Measurements from ENCODE around the gene F2RL2.

The F2RL2 gene

GRCh38 chr5:76622973-76623596, at the start of gene F2RL2:
Gene F2RL2 (minus strand): TSS chr5:76623403. CDS start chr5:76623230, 173 bp downstream.
- peaks cover 0 to 6% of the 10 kb centered on the region in 2 donors for H3K27me3 Mint-ChIP-seq

GRCh38 chr5:76672242-76672641, 49.0 kb upstream of the F2RL2 start:
- peaks cover 11 to 13% of the 10 kb centered on the region in 2 donors for H3K36me3 Mint-ChIP-seq

More at GRCh38 chr5:76622973-76623596, at the start of gene F2RL2:
- no peak within 1 kb of the TSS for H3K4me3 Mint-ChIP-seq
- DNase-seq (no peak), ATAC-seq (replicated peaks) (no peak)
- peaks cover 0 to 6% of the 10 kb centered on the region in 2 donors for H3K36me3 Mint-ChIP-seq
- no peak within 1 kb of the TSS for H3K27ac Mint-ChIP-seq
- peaks cover 0 to 1% of the 10 kb centered on the region in 2 donors for H3K9me3 Mint-ChIP-seq
- H3K4me1 Mint-ChIP-seq: peaks cover 2 to 21% of the 10 kb centered on the region in 2 donors

GRCh38 chr5:76670508-76670907, 47.3 kb upstream of the F2RL2 start:
- Mint-ChIP-seq H3K4me3 (no peak overlapping the region), H3K27me3 (no peaks in the 10 kb centered on the region), H3K4me1 (no peaks in the 10 kb centered on the region), H3K9me3 (no peaks in the 10 kb centered on the region), H3K36me3 (peaks cover 10 to 11% of the 10 kb centered on the region in 2 donors), H3K27ac (no peak overlapping the region)
- no peak for ATAC-seq (replicated peaks)
- no peak for DNase-seq

More at GRCh38 chr5:76672242-76672641, 49.0 kb upstream of the F2RL2 start:
- DNase-seq (no peak), ATAC-seq (replicated peaks) (no peak)
- Mint-ChIP-seq H3K4me1 (no peaks in the 10 kb centered on the region), H3K4me3 (no peak overlapping the region), H3K27ac (no peak overlapping the region), H3K27me3 (no peaks in the 10 kb centered on the region), H3K9me3 (no peaks in the 10 kb centered on the region)

GRCh38 chr5:76669245-76669644, 46.0 kb upstream of the F2RL2 start:
- Mint-ChIP-seq H3K9me3 (no peaks in the 10 kb centered on the region), H3K27ac (no peak overlapping the region), H3K27me3 (no peaks in the 10 kb centered on the region)

GRCh38 chr5:76667495-76667894, 44.3 kb upstream of the F2RL2 start:
- H3K9me3 Mint-ChIP-seq: no peaks in the 10 kb centered on the region
- no peak overlapping the region for H3K4me3 Mint-ChIP-seq
- H3K36me3 Mint-ChIP-seq: peaks cover 10 to 11% of the 10 kb centered on the region in 2 donors
- H3K27ac Mint-ChIP-seq: no peak overlapping the region
- no peaks in the 10 kb centered on the region for H3K4me1 Mint-ChIP-seq
- no peaks in the 10 kb centered on the region for H3K27me3 Mint-ChIP-seq
- no peak for ATAC-seq (replicated peaks)
- no peak for DNase-seq

More at GRCh38 chr5:76669245-76669644, 46.0 kb upstream of the F2RL2 start:
- peaks cover 10 to 11% of the 10 kb centered on the region in 2 donors for H3K36me3 Mint-ChIP-seq
- H3K4me3 Mint-ChIP-seq: no peak overlapping the region
- no peak for DNase-seq
- no peaks in the 10 kb centered on the region for H3K4me1 Mint-ChIP-seq
- ATAC-seq (replicated peaks): no peak

- Mint-ChIP-seq H3K36me3 (no peaks in the 10 kb centered on the region), H3K27me3 (no peaks in the 10 kb centered on the region), H3K27ac (no peak overlapping the region), H3K9me3 (no peaks in the 10 kb centered on the region), H3K4me1 (no peaks in the 10 kb centered on the region), H3K4me3 (no peak overlapping the region)
- ATAC-seq (replicated peaks) (no peak), DNase-seq (no peak)
Measured at GRCh38 chr5:76664079-76664478, 40.9 kb upstream of the F2RL2 start.

- ATAC-seq (replicated peaks): no peak
- no peak overlapping the region for H3K4me3 Mint-ChIP-seq
- H3K27me3 Mint-ChIP-seq: no peaks in the 10 kb centered on the region
- no peak overlapping the region for H3K27ac Mint-ChIP-seq
- H3K9me3 Mint-ChIP-seq: no peaks in the 10 kb centered on the region
- DNase-seq: no peak
- no peaks in the 10 kb centered on the region for H3K36me3 Mint-ChIP-seq
- H3K4me1 Mint-ChIP-seq: no peaks in the 10 kb centered on the region
Measured at GRCh38 chr5:76663573-76663972, 40.4 kb upstream of the F2RL2 start.

- DNase-seq (no peak), ATAC-seq (replicated peaks) (no peak)
- no peaks in the 10 kb centered on the region for H3K9me3 Mint-ChIP-seq
- no peaks in the 10 kb centered on the region for H3K4me1 Mint-ChIP-seq
- H3K27me3 Mint-ChIP-seq: no peaks in the 10 kb centered on the region
- no peak overlapping the region for H3K4me3 Mint-ChIP-seq
- H3K36me3 Mint-ChIP-seq: no peaks in the 10 kb centered on the region
- no peak overlapping the region for H3K27ac Mint-ChIP-seq
Measured at GRCh38 chr5:76662521-76662920, 39.3 kb upstream of the F2RL2 start.

- H3K9me3 Mint-ChIP-seq: no peaks in the 10 kb centered on the region
- no peaks in the 10 kb centered on the region for H3K27me3 Mint-ChIP-seq
- H3K36me3 Mint-ChIP-seq: no peaks in the 10 kb centered on the region
- H3K4me1 Mint-ChIP-seq: no peaks in the 10 kb centered on the region
- no peak overlapping the region for H3K4me3 Mint-ChIP-seq
- ATAC-seq (replicated peaks) (no peak), DNase-seq (no peak)
- no peak overlapping the region for H3K27ac Mint-ChIP-seq
Measured at GRCh38 chr5:76660360-76660759, 37.2 kb upstream of the F2RL2 start.

- no peaks in the 10 kb centered on the region for H3K9me3 Mint-ChIP-seq
- DNase-seq: no peak
- no peaks in the 10 kb centered on the region for H3K4me1 Mint-ChIP-seq
- no peak overlapping the region for H3K4me3 Mint-ChIP-seq
- no peaks in the 10 kb centered on the region for H3K27me3 Mint-ChIP-seq
- no peak for ATAC-seq (replicated peaks)
- peaks cover 0 to 4% of the 10 kb centered on the region in 2 donors for H3K36me3 Mint-ChIP-seq
- no peak overlapping the region for H3K27ac Mint-ChIP-seq
Measured at GRCh38 chr5:76657683-76658311, 34.6 kb upstream of the F2RL2 start.

GRCh38 chr5:76657091-76657490, 33.9 kb upstream of the F2RL2 start:
- H3K27ac Mint-ChIP-seq: no peak overlapping the region
- H3K4me1 Mint-ChIP-seq: no peaks in the 10 kb centered on the region
- H3K4me3 Mint-ChIP-seq: no peak overlapping the region
- H3K9me3 Mint-ChIP-seq: no peaks in the 10 kb centered on the region
- H3K27me3 Mint-ChIP-seq: no peaks in the 10 kb centered on the region
- DNase-seq (no peak), ATAC-seq (replicated peaks) (no peak)
- peaks cover 0 to 4% of the 10 kb centered on the region in 2 donors for H3K36me3 Mint-ChIP-seq

- Mint-ChIP-seq H3K27ac (no peak overlapping the region), H3K27me3 (no peaks in the 10 kb centered on the region), H3K36me3 (peaks cover 15 to 30% of the 10 kb centered on the region in 2 donors), H3K9me3 (peaks cover 18 to 22% of the 10 kb centered on the region in 2 donors), H3K4me1 (peaks cover 0 to 6% of the 10 kb centered on the region in 2 donors), H3K4me3 (no peak overlapping the region)
- peak; percentile 63 to 67 for ATAC-seq (replicated peaks)
- DNase-seq: no peak
Measured at GRCh38 chr5:76652809-76653414, 29.7 kb upstream of the F2RL2 start.

- H3K9me3 Mint-ChIP-seq: peaks cover 24 to 28% of the 10 kb centered on the region in 2 donors
- peaks cover 20 to 45% of the 10 kb centered on the region in 2 donors for H3K36me3 Mint-ChIP-seq
- DNase-seq (no peak), ATAC-seq (replicated peaks) (no peak)
- H3K4me1 Mint-ChIP-seq: peaks cover 0 to 6% of the 10 kb centered on the region in 2 donors
- no peak overlapping the region for H3K4me3 Mint-ChIP-seq
- no peaks in the 10 kb centered on the region for H3K27me3 Mint-ChIP-seq
- no peak overlapping the region for H3K27ac Mint-ChIP-seq
Measured at GRCh38 chr5:76649140-76649539, 25.9 kb upstream of the F2RL2 start.

GRCh38 chr5:76643371-76643770, 20.2 kb upstream of the F2RL2 start:
- no peaks in the 10 kb centered on the region for H3K27me3 Mint-ChIP-seq
- no peak for DNase-seq
- no peak overlapping the region for H3K4me3 Mint-ChIP-seq
- H3K27ac Mint-ChIP-seq: no peak overlapping the region
- H3K9me3 Mint-ChIP-seq: peaks cover 8 to 9% of the 10 kb centered on the region in 2 donors
- no peak for ATAC-seq (replicated peaks)
- peaks cover 8 to 25% of the 10 kb centered on the region in 2 donors for H3K36me3 Mint-ChIP-seq
- H3K4me1 Mint-ChIP-seq: peaks cover 7 to 16% of the 10 kb centered on the region in 2 donors

Data from stimulated activated naive B cell treated with anti-CD40 and anti-IgM and Interleukin-4, amounts not matched to agents 10 μg/mL and 1 μg/mL and 100 μg/mL, for 72 hours (primary cell).